ENCODE results near the gene ITGA11.

GRCh38 chr15:68442041-68442440, 10.1 kb upstream of the ITGA11 start:
- TF ChIP-seq, protein P1, sequence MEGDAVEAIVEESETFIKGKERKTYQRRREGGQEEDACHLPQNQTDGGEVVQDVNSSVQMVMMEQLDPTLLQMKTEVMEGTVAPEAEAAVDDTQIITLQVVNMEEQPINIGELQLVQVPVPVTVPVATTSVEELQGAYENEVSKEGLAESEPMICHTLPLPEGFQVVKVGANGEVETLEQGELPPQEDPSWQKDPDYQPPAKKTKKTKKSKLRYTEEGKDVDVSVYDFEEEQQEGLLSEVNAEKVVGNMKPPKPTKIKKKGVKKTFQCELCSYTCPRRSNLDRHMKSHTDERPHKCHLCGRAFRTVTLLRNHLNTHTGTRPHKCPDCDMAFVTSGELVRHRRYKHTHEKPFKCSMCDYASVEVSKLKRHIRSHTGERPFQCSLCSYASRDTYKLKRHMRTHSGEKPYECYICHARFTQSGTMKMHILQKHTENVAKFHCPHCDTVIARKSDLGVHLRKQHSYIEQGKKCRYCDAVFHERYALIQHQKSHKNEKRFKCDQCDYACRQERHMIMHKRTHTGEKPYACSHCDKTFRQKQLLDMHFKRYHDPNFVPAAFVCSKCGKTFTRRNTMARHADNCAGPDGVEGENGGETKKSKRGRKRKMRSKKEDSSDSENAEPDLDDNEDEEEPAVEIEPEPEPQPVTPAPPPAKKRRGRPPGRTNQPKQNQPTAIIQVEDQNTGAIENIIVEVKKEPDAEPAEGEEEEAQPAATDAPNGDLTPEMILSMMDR (conservative IDR thresholded peaks at IDR 0.05; ENCODE audit: low read depth, low read length): no peak
- TF ChIP-seq BHLHE40 (IDR thresholded peaks at IDR 0.05; ENCODE audit: low read depth, low read length) (no peak), CEBPB (IDR thresholded peaks at IDR 0.05; ENCODE audit: low read depth, low read length) (no peak), FOS (IDR thresholded peaks at IDR 0.05; ENCODE audit: low read depth, low read length) (no peak), POLR2A (IDR thresholded peaks at IDR 0.05; ENCODE audit: low read depth, low read length) (no peak), RFX5 (IDR thresholded peaks at IDR 0.05; ENCODE audit: low read depth, low read length) (no peak), SMC3 (IDR thresholded peaks at IDR 0.05; ENCODE audit: low read depth, low read length) (no peak), RCOR1 (IDR thresholded peaks at IDR 0.05; ENCODE audit: insufficient replicate concordance, low read length) (no peak), USF2 (IDR thresholded peaks at IDR 0.05; ENCODE audit: low read depth, low read length) (no peak), NFE2L2 (IDR thresholded peaks at IDR 0.05; ENCODE audit: low read depth, low read length) (no peak)

All from IMR-90 (cell line).